Kidney glomerular epithelial cell (primary cell): ENCODE results near the gene UBR3.
"Not testable (repeated sequence)": the region's sequence is repeated elsewhere in the genome, so short reads cannot be mapped to it uniquely, and the experiment has no call there.

Source experiments
- DNase-seq: peaks from one replicate; lab custom pipeline; 2025; lab: John Stamatoyannopoulos, UW

The UBR3 gene

GRCh38 chr2:170106102-170106840 lies 279.0 kb downstream of the UBR3 start:
- no peak for DNase-seq

GRCh38 chr2:170113168-170113894 lies 286.1 kb downstream of the UBR3 start:
- no peak for DNase-seq

- DNase-seq = no peak
Measured at GRCh38 chr2:170115501-170116229, 288.4 kb downstream of the UBR3 start.

- DNase-seq = no peak
Measured at GRCh38 chr2:170118641-170119040, 291.4 kb downstream of the UBR3 start.

- not testable (repeated sequence) for DNase-seq
Measured at GRCh38 chr2:170119326-170119725, 292.1 kb downstream of the UBR3 start.

GRCh38 chr2:170121689-170122088 lies 294.4 kb downstream of the UBR3 start:
- no peak for DNase-seq

GRCh38 chr2:170122883-170123547 lies 295.8 kb downstream of the UBR3 start:
- no peak for DNase-seq

GRCh38 chr2:170123593-170123992 lies 296.3 kb downstream of the UBR3 start:
- no peak for DNase-seq

GRCh38 chr2:170126138-170126728 lies 299.0 kb downstream of the UBR3 start:
- not testable (repeated sequence) for DNase-seq
